Peyer's patch (tissue), 4 donors: ENCODE measurements around the gene MPHOSPH6.

Source experiments
- CTCF ChIP-seq, 6 experiments: fragments of 450-650 bp in 4 of 6; fragments of 200-600 bp in 2 of 6; sonication (generic) in 1 of 6; IDR thresholded peaks; one replicate each; pipeline ENCODE4 v1.5.1; 2017 to 2019; ENCODE audit warnings: antibody characterized with exemption in 6 of 6, mild to moderate bottlenecking in 3 of 6, moderate library complexity in 1 of 6
- POLR2A ChIP-seq, 2 donors: fragments of 450-650 bp; IDR thresholded peaks; one replicate each; pipeline ENCODE4 v1.5.1; 2017; ENCODE audit warnings: antibody characterized with exemption in 2 of 2, mild to moderate bottlenecking in 2 of 2, moderate library complexity in 2 of 2

- TF ChIP-seq CTCF (IDR thresholded peaks at IDR 0.05): no peak
- TF ChIP-seq POLR2A (IDR thresholded peaks at IDR 0.05): no peak
Measured at GRCh38 chr16:82150549-82150948, 19.5 kb downstream of the MPHOSPH6 start.
